Activated CD4-positive, alpha-beta T cell treated with anti-CD3 and anti-CD28 coated beads, Interleukin-2, amount 10 ng/mL, durations not matched to agents 7 days and 5 days (primary cell): ENCODE results near the gene PRSS23. TPM values are rescaled to one million over a fixed set of nuclear protein-coding genes. Genes with fewer than 3 reads are reported as not detected.
A peak's percentile ranks its signal among the peaks of the same experiment; 100 is the strongest.
"Not testable (repeated sequence)": the region's sequence is repeated elsewhere in the genome, so short reads cannot be mapped to it uniquely, and the experiment has no call there.

ENCODE experiments used
- CTCF ChIA-PET: fragments of 350-600 bp; sonication (Branson Sonifier 250); formaldehyde crosslinking; loops from one replicate; lab custom pipeline; 2021; ENCODE audit warnings: antibody characterized with exemption; lab: Charles Lee
- POLR2A ChIA-PET: fragments of 350-600 bp; sonication (Branson Sonifier 250); formaldehyde crosslinking; loops from one replicate; lab custom pipeline; 2021; ENCODE audit warnings: antibody characterized with exemption; lab: Charles Lee
- DNase-seq: peaks from one replicate; pipeline ENCODE4 v3.0.0-alpha.2; 2020
- H3K27ac Mint-ChIP-seq: one replicate; pipeline ENCODE4 v1.8.0; 2021; ENCODE audit warnings: mild to moderate bottlenecking, moderate library complexity, mixed read lengths
- H3K27me3 Mint-ChIP-seq: one replicate; pipeline ENCODE4 v1.8.0; 2021; ENCODE audit warnings: mixed read lengths
- H3K36me3 Mint-ChIP-seq: one replicate; pipeline ENCODE4 v1.8.0; 2021; ENCODE audit warnings: low read depth, mixed read lengths
- H3K4me1 Mint-ChIP-seq: one replicate; pipeline ENCODE4 v1.8.0; 2021; ENCODE audit warnings: mixed read lengths
- H3K4me3 Mint-ChIP-seq: one replicate; pipeline ENCODE4 v1.8.0; 2021; ENCODE audit warnings: mild to moderate bottlenecking, moderate library complexity, mixed read lengths
- H3K9me3 Mint-ChIP-seq: one replicate; pipeline ENCODE4 v1.8.0; 2021; ENCODE audit warnings: mixed read lengths
- total RNA-seq, 2 experiments: library from RNA; stranded (reverse); gene quantifications; one replicate each; pipeline ENCODE4 v1.2.3, GENCODE V29; 2021

Gene PRSS23
- total RNA-seq: under 1 TPM; 0.35 to 0.40 TPM

- Mint-ChIP-seq H3K36me3 (no peaks in the 10 kb centered on the region), H3K4me1 (peaks cover 28% of the 10 kb centered on the region), H3K4me3 (peak within 1 kb of the TSS; percentile 68), H3K27me3 (peaks cover 67% of the 10 kb centered on the region), H3K27ac (no peak within 1 kb of the TSS), H3K9me3 (no peaks in the 10 kb centered on the region)
- POLR2A ChIA-PET: no interaction called here
- peak; percentile 27 for DNase-seq
- CTCF ChIA-PET: interaction anchor here (0.7 kb wide), 1 partner anchor 21 kb away, joined by 3 read pairs; no protein-coding TSS in a partner anchor
Observed at GRCh38 chr11:86800076-86800959, at the start of gene PRSS23. PRSS23 (plus strand) TSS chr11:86800542; CDS start chr11:86807644, 7,102 bp downstream.

- Mint-ChIP-seq H3K27ac (no peak overlapping the region), H3K27me3 (peaks cover 4% of the 10 kb centered on the region), H3K36me3 (no peaks in the 10 kb centered on the region), H3K4me1 (no peaks in the 10 kb centered on the region), H3K9me3 (no peaks in the 10 kb centered on the region), H3K4me3 (no peak overlapping the region)
- DNase-seq: no peak
- ChIA-PET POLR2A (no interaction called here), CTCF (no interaction called here)
Observed at GRCh38 chr11:86753459-86753858, 46.9 kb upstream of the PRSS23 start.

GRCh38 chr11:86755146-86755545 lies 45.2 kb upstream of the PRSS23 start:
- DNase-seq: no peak
- Mint-ChIP-seq H3K4me1 (no peaks in the 10 kb centered on the region), H3K27ac (no peak overlapping the region), H3K9me3 (no peaks in the 10 kb centered on the region), H3K4me3 (no peak overlapping the region), H3K27me3 (peaks cover 4% of the 10 kb centered on the region), H3K36me3 (no peaks in the 10 kb centered on the region)
- CTCF ChIA-PET: no interaction called here
- POLR2A ChIA-PET: no interaction called here

GRCh38 chr11:86758171-86758570 lies 42.2 kb upstream of the PRSS23 start:
- Mint-ChIP-seq H3K36me3 (no peaks in the 10 kb centered on the region), H3K9me3 (no peaks in the 10 kb centered on the region), H3K4me3 (no peak overlapping the region), H3K27me3 (no peaks in the 10 kb centered on the region), H3K4me1 (no peaks in the 10 kb centered on the region), H3K27ac (no peak overlapping the region)
- ChIA-PET POLR2A (no interaction called here), CTCF (interaction anchor here (0.6 kb wide), 1 partner anchor 122 kb away, joined by 3 read pairs; no protein-coding TSS in a partner anchor)
- no peak for DNase-seq

GRCh38 chr11:86760577-86760976 lies 39.8 kb upstream of the PRSS23 start:
- no peak overlapping the region for H3K27ac Mint-ChIP-seq
- CTCF ChIA-PET: interaction anchor here (0.7 to 1.4 kb wide), 2 partner anchors 19 to 121 kb away, joined by 3 to 4 read pairs; no protein-coding TSS in a partner anchor
- no peak overlapping the region for H3K4me3 Mint-ChIP-seq
- DNase-seq: no peak
- peaks cover 3% of the 10 kb centered on the region for H3K27me3 Mint-ChIP-seq
- no peaks in the 10 kb centered on the region for H3K4me1 Mint-ChIP-seq
- POLR2A ChIA-PET: interaction anchor here (0.6 kb wide), 1 partner anchor 32 kb away, joined by 4 read pairs; no protein-coding TSS in a partner anchor
- no peaks in the 10 kb centered on the region for H3K36me3 Mint-ChIP-seq
- no peaks in the 10 kb centered on the region for H3K9me3 Mint-ChIP-seq

GRCh38 chr11:86761978-86762377 lies 38.4 kb upstream of the PRSS23 start:
- no peaks in the 10 kb centered on the region for H3K9me3 Mint-ChIP-seq
- H3K4me1 Mint-ChIP-seq: no peaks in the 10 kb centered on the region
- ChIA-PET POLR2A (no interaction called here), CTCF (interaction anchor here (1.4 kb wide), 1 partner anchor 17 kb away, joined by 3 read pairs; no protein-coding TSS in a partner anchor)
- no peak for DNase-seq
- H3K36me3 Mint-ChIP-seq: no peaks in the 10 kb centered on the region
- H3K4me3 Mint-ChIP-seq: no peak overlapping the region
- H3K27ac Mint-ChIP-seq: no peak overlapping the region
- peaks cover 6% of the 10 kb centered on the region for H3K27me3 Mint-ChIP-seq

GRCh38 chr11:86765203-86765602 lies 35.1 kb upstream of the PRSS23 start:
- no peaks in the 10 kb centered on the region for H3K36me3 Mint-ChIP-seq
- no peak overlapping the region for H3K27ac Mint-ChIP-seq
- H3K9me3 Mint-ChIP-seq: no peaks in the 10 kb centered on the region
- CTCF ChIA-PET: no interaction called here
- DNase-seq: no peak
- POLR2A ChIA-PET: no interaction called here
- H3K4me3 Mint-ChIP-seq: no peak overlapping the region
- peaks cover 6% of the 10 kb centered on the region for H3K27me3 Mint-ChIP-seq
- no peaks in the 10 kb centered on the region for H3K4me1 Mint-ChIP-seq

GRCh38 chr11:86765878-86766277 lies 34.5 kb upstream of the PRSS23 start:
- Mint-ChIP-seq H3K36me3 (no peaks in the 10 kb centered on the region), H3K27ac (no peak overlapping the region), H3K27me3 (peaks cover 6% of the 10 kb centered on the region), H3K9me3 (no peaks in the 10 kb centered on the region), H3K4me1 (no peaks in the 10 kb centered on the region), H3K4me3 (no peak overlapping the region)
- DNase-seq: no peak
- POLR2A ChIA-PET: no interaction called here
- CTCF ChIA-PET: no interaction called here

- Mint-ChIP-seq H3K4me1 (no peaks in the 10 kb centered on the region), H3K9me3 (no peaks in the 10 kb centered on the region), H3K4me3 (no peak overlapping the region), H3K27me3 (peaks cover 6% of the 10 kb centered on the region), H3K27ac (no peak overlapping the region), H3K36me3 (no peaks in the 10 kb centered on the region)
- POLR2A ChIA-PET: no interaction called here
- DNase-seq: no peak
- CTCF ChIA-PET: no interaction called here
Observed at GRCh38 chr11:86769219-86769618, 31.1 kb upstream of the PRSS23 start.

- POLR2A ChIA-PET, H3K9me3 Mint-ChIP-seq, CTCF ChIA-PET, H3K4me1 Mint-ChIP-seq, H3K4me3 Mint-ChIP-seq, DNase-seq, H3K36me3 Mint-ChIP-seq, H3K27ac Mint-ChIP-seq, H3K27me3 Mint-ChIP-seq: not testable (repeated sequence)
Observed at GRCh38 chr11:86770473-86771027, 29.8 kb upstream of the PRSS23 start.

- Mint-ChIP-seq H3K27me3 (peaks cover 9% of the 10 kb centered on the region), H3K27ac (no peak overlapping the region), H3K36me3 (no peaks in the 10 kb centered on the region), H3K4me3 (no peak overlapping the region), H3K9me3 (no peaks in the 10 kb centered on the region), H3K4me1 (no peaks in the 10 kb centered on the region)
- ChIA-PET CTCF (interaction anchor here (1.0 to 1.2 kb wide), 2 partner anchors 23 to 95 kb away, joined by 3 to 6 read pairs; no protein-coding TSS in a partner anchor), POLR2A (no interaction called here)
- DNase-seq: no peak
Observed at GRCh38 chr11:86772999-86773398, 27.3 kb upstream of the PRSS23 start.

GRCh38 chr11:86773513-86774252 lies 26.7 kb upstream of the PRSS23 start:
- peaks cover 10% of the 10 kb centered on the region for H3K27me3 Mint-ChIP-seq
- H3K4me3 Mint-ChIP-seq: no peak overlapping the region
- H3K4me1 Mint-ChIP-seq: no peaks in the 10 kb centered on the region
- H3K9me3 Mint-ChIP-seq: no peaks in the 10 kb centered on the region
- no peaks in the 10 kb centered on the region for H3K36me3 Mint-ChIP-seq
- H3K27ac Mint-ChIP-seq: no peak overlapping the region
- POLR2A ChIA-PET: no interaction called here
- CTCF ChIA-PET: interaction anchor here (1.2 kb wide), 1 partner anchor 95 kb away, joined by 3 read pairs; no protein-coding TSS in a partner anchor
- no peak for DNase-seq
